Peyer's patch (tissue), 4 donors: ENCODE results near the gene PTPRZ1. TPM values are rescaled to one million over a fixed set of nuclear protein-coding genes. Genes with fewer than 3 reads are reported as not detected.

Source experiments
- DNase-seq, 3 donors: peaks; one replicate each; pipeline ENCODE4 v3.0.0-alpha.2; 2017 to 2019
- H3K27ac ChIP-seq, 4 donors: fragments of 200-600 bp; sonication (generic); one replicate each; pipeline ENCODE4 v1.5.1; 2016 to 2019
- H3K27me3 ChIP-seq, 2 donors: fragments of 200-600 bp; sonication (generic); one replicate each; pipeline ENCODE4 v1.5.1; 2019
- H3K36me3 ChIP-seq, 3 donors: fragments of 200-600 bp; sonication (generic); one replicate each; pipeline ENCODE4 v1.5.1; 2016 to 2019
- H3K4me1 ChIP-seq, 4 donors: fragments of 200-600 bp; sonication (generic); one replicate each; pipeline ENCODE4 v1.5.1; 2016 to 2019
- H3K4me3 ChIP-seq, 4 donors: fragments of 200-600 bp; sonication (generic); 1 replicate in 3 of 4; 2 replicates in 1 of 4; pipeline ENCODE4 v1.5.1; 2016 to 2019; ENCODE audit warnings: mild to moderate bottlenecking in 1 of 4
- H3K9me3 ChIP-seq, 4 donors: fragments of 200-600 bp; sonication (generic); one replicate each; pipeline ENCODE4 v1.5.1; 2016 to 2019; ENCODE audit warnings: mild to moderate bottlenecking in 1 of 4
- POLR2A ChIP-seq, 2 donors: fragments of 450-650 bp; IDR thresholded peaks; one replicate each; pipeline ENCODE4 v1.5.1; 2017; ENCODE audit warnings: antibody characterized with exemption in 2 of 2, mild to moderate bottlenecking in 2 of 2, moderate library complexity in 2 of 2
- total RNA-seq, 4 donors: library from RNA; depleted of rRNA; stranded (reverse); fragments of >200 nt; gene quantifications; one replicate each; pipeline ENCODE4 v1.1.0, GENCODE V29; 2016
- TF ChIP-seq, protein P1 (sequence below), 6 experiments: fragments of 450-650 bp in 4 of 6; fragments of 200-600 bp in 2 of 6; sonication (generic) in 1 of 6; IDR thresholded peaks; one replicate each; pipeline ENCODE4 v1.5.1; 2017 to 2019; ENCODE audit warnings: antibody characterized with exemption in 6 of 6, mild to moderate bottlenecking in 3 of 6, moderate library complexity in 1 of 6

Gene PTPRZ1
- total RNA-seq, 4 donors from 2014 or later, result 0.54 to 1.7 TPM; not detected in 2

DNA sequence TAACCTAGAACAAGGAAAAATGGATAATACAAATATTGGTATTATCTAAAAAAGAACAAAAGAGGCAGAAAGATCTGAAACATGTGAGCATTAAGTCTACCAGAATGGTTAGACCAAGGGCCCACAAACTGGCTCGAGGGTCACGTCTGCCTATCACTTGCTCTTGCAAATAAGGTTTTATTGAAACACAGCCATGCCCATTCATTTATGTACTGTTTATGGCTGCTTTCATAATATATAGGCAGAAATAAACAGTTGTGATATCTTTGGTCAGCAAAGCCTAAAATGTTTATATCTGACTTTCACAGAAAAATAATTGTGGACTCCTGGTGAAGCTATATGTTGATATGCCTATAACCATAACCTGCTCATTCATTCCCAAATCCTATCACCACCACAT lies 199.3 kb downstream of the PTPRZ1 start:
- Histone ChIP-seq H3K4me1 (no peaks in the 10 kb centered on the region), H3K9me3 (no peaks in the 10 kb centered on the region), H3K27me3 (no peaks in the 10 kb centered on the region), H3K36me3 (peaks cover 0 to 8% (median 0%) of the 10 kb centered on the region in 3 donors), H3K27ac (no peak overlapping the region), H3K4me3 (no peak overlapping the region)
- TF ChIP-seq POLR2A (IDR thresholded peaks at IDR 0.05), result no peak
- TF ChIP-seq, protein P1, sequence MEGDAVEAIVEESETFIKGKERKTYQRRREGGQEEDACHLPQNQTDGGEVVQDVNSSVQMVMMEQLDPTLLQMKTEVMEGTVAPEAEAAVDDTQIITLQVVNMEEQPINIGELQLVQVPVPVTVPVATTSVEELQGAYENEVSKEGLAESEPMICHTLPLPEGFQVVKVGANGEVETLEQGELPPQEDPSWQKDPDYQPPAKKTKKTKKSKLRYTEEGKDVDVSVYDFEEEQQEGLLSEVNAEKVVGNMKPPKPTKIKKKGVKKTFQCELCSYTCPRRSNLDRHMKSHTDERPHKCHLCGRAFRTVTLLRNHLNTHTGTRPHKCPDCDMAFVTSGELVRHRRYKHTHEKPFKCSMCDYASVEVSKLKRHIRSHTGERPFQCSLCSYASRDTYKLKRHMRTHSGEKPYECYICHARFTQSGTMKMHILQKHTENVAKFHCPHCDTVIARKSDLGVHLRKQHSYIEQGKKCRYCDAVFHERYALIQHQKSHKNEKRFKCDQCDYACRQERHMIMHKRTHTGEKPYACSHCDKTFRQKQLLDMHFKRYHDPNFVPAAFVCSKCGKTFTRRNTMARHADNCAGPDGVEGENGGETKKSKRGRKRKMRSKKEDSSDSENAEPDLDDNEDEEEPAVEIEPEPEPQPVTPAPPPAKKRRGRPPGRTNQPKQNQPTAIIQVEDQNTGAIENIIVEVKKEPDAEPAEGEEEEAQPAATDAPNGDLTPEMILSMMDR (IDR thresholded peaks at IDR 0.05), result no peak
- no peak for DNase-seq

DNA sequence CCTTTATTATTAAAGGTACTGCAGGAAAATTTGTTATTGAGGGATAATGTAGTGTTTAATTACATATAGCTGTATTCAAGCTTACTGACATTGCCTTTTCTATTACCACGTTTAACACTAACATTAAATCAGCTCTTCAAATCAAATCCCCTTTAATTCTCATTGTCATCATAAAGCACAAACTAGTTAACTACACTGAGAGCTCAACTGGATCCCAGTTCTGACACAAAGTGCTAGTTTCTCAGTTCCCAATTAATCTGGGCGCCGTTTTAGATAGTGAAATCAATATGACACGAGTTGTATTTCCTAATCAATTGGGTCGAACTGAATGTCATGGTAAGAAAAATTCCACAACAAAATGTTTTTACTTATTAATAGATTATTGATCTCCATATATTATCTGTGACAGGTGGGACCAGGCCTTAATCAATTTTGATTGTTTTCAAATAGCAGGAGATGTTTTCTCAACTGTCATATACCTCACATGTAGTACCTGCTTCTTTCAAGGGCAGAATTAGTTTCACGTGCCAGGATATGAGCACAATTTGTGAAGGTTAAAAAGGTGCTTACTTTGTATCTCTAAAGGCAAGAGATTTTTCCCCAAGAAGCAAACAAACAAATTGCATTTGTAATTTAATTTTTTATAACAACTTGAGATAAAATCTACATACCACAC lies 200.1 kb downstream of the PTPRZ1 start:
- no peaks in the 10 kb centered on the region for H3K27me3 ChIP-seq
- DNase-seq, result no peak
- H3K27ac ChIP-seq, result no peak overlapping the region
- no peak for TF ChIP-seq POLR2A (IDR thresholded peaks at IDR 0.05)
- TF ChIP-seq, protein P1 (IDR thresholded peaks at IDR 0.05), result no peak
- no peaks in the 10 kb centered on the region for H3K9me3 ChIP-seq
- H3K36me3 ChIP-seq, result peaks cover 0 to 16% (median 0%) of the 10 kb centered on the region in 3 donors
- no peak overlapping the region for H3K4me3 ChIP-seq
- no peaks in the 10 kb centered on the region for H3K4me1 ChIP-seq

- Histone ChIP-seq H3K27ac (no peak overlapping the region), H3K9me3 (no peaks in the 10 kb centered on the region), H3K4me3 (no peak overlapping the region), H3K36me3 (peaks cover 0 to 19% (median 0%) of the 10 kb centered on the region in 3 donors), H3K27me3 (no peaks in the 10 kb centered on the region), H3K4me1 (no peaks in the 10 kb centered on the region)
- DNase-seq, result no peak
- no peak for TF ChIP-seq POLR2A (IDR thresholded peaks at IDR 0.05)
- TF ChIP-seq, protein P1 (IDR thresholded peaks at IDR 0.05), result no peak
These were observed 200.7 kb downstream of the PTPRZ1 start for GRCh38 chr7:122073635-122074034.

- no peak for DNase-seq
- Histone ChIP-seq H3K4me1 (no peaks in the 10 kb centered on the region), H3K36me3 (peaks cover 0 to 34% (median 0%) of the 10 kb centered on the region in 3 donors), H3K27me3 (no peaks in the 10 kb centered on the region), H3K27ac (no peak overlapping the region), H3K4me3 (no peak overlapping the region), H3K9me3 (no peaks in the 10 kb centered on the region)
- TF ChIP-seq POLR2A (IDR thresholded peaks at IDR 0.05), result no peak
- TF ChIP-seq, protein P1 (IDR thresholded peaks at IDR 0.05), result no peak
These were observed 209.2 kb downstream of the PTPRZ1 start for GRCh38 chr7:122082160-122082559.

DNA sequence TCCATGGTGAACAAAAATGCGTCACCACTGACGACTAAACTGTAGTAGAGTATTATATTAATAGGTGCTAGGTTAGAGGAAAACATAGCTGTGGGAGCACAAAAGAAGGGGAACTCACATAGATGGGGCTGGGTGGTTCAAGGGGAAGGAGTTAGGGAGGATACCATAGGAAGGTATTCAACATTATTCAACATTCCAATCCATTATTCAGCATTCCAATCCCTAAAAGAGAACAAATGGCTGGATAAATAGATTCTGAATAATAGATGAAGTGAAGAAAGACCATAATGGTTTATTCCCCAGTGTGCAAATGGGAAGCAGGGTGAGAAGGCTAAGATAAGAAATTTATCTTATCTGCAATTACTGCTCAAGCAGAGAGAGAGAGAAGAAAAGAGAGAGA lies 209.7 kb downstream of the PTPRZ1 start:
- Histone ChIP-seq H3K36me3 (peaks cover 0 to 29% (median 0%) of the 10 kb centered on the region in 3 donors), H3K4me1 (no peaks in the 10 kb centered on the region), H3K4me3 (no peak overlapping the region), H3K27me3 (no peaks in the 10 kb centered on the region), H3K9me3 (no peaks in the 10 kb centered on the region), H3K27ac (no peak overlapping the region)
- no peak for DNase-seq
- TF ChIP-seq, protein P1 (IDR thresholded peaks at IDR 0.05), result no peak
